Kidney epithelial cell (primary cell): ENCODE measurements around the gene GNL2. TPM values are rescaled to one million over a fixed set of nuclear protein-coding genes. Genes with fewer than 3 reads are reported as not detected.
"Not testable (repeated sequence)": the region's sequence is repeated elsewhere in the genome, so short reads cannot be mapped to it uniquely, and the experiment has no call there.

Source experiments
- DNase-seq: peaks from one replicate; pipeline ENCODE4 v3.0.0-alpha.2; 2010; ENCODE audit warnings: low read depth
- H3K27me3 ChIP-seq: 2 replicates; pipeline ENCODE4 v1.6.0; 2011; ENCODE audit warnings: low read length; ENCODE audit not compliant: control insufficient read depth, insufficient read depth
- H3K36me3 ChIP-seq: 2 replicates; pipeline ENCODE4 v1.5.1; 2011; ENCODE audit warnings: low read length; ENCODE audit not compliant: control insufficient read depth, insufficient read depth
- H3K4me3 ChIP-seq: 2 replicates; pipeline ENCODE4 v1.5.1; 2011; ENCODE audit warnings: low read depth, mild to moderate bottlenecking, control low read depth, low read length
- CTCF ChIP-seq: IDR thresholded peaks from 2 replicates; pipeline ENCODE4 v1.5.1; 2011; ENCODE audit warnings: mild to moderate bottlenecking, moderate library complexity, low read length, control low read depth, inconsistent platforms; ENCODE audit not compliant: insufficient read depth, poor library complexity, severe bottlenecking
- total RNA-seq: library from RNA; depleted of rRNA; stranded (reverse); fragments of >200 nt; gene quantifications from 2 replicates; pipeline ENCODE4 v1.2.3, GENCODE V29; 2015

The GNL2 gene
- total RNA-seq, 1 donor from 2014 or later, result 52.6 TPM

GRCh38 chr1:37533317-37534093 lies 62.2 kb downstream of the GNL2 start:
- Histone ChIP-seq H3K27me3 (no peaks in the 10 kb centered on the region), H3K4me3 (no peak overlapping the region), H3K36me3 (no peaks in the 10 kb centered on the region)
- no peak for TF ChIP-seq CTCF
- no peak for DNase-seq

DNA sequence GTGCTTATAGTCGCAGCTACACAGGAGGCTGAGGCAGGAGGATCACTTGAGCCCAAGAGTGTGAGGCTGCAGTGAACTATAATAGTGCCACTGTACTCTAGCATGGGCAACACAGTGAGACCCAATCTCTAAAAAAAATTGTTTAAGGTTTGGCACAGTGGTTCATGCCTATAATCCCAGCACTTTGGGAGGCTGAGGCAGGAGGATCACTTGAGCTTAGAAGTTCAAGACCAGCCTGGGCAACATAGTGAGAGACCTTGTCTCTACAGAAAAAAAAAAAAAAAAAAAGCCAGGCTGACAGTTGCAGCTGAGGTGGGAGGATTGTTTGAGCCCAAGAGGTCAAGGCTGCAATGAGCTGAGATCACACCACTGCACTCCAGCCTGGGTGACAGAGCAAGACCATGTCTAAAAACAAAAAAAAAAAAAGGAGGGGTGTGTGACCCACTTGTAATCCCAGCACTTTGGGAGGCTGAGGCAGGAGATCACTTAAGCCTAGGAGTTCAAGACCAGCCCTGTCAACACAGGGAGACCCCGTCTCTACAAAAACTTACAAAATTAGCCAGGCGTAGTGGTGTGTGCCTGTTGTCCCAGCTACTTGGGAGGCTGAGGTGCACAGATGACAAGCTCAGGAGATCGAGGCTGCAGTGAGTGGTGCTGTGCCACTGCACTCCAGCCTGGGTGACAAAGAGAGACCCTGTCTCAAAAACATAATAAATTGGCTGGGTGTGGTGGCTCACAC lies 63.1 kb downstream of the GNL2 start:
- H3K27me3 ChIP-seq, H3K36me3 ChIP-seq, H3K4me3 ChIP-seq, DNase-seq: not testable (repeated sequence)

- H3K27me3 ChIP-seq, result not testable (repeated sequence)
Observed at GRCh38 chr1:37529888-37530287, 65.8 kb downstream of the GNL2 start.

GRCh38 chr1:37519613-37520012 lies 76.1 kb downstream of the GNL2 start:
- Histone ChIP-seq H3K4me3 (no peak overlapping the region), H3K36me3 (no peaks in the 10 kb centered on the region), H3K27me3 (no peaks in the 10 kb centered on the region)
- no peak for DNase-seq
- TF ChIP-seq CTCF, result no peak

More at GRCh38 chr1:37529888-37530287, 65.8 kb downstream of the GNL2 start:
- H3K4me3 ChIP-seq, DNase-seq, H3K36me3 ChIP-seq: not testable (repeated sequence)

- DNase-seq, H3K4me3 ChIP-seq, H3K36me3 ChIP-seq, H3K27me3 ChIP-seq: not testable (repeated sequence)
Observed at GRCh38 chr1:37518929-37519328, 76.8 kb downstream of the GNL2 start.

- H3K36me3 ChIP-seq, DNase-seq, H3K4me3 ChIP-seq, H3K27me3 ChIP-seq: not testable (repeated sequence)
Observed at GRCh38 chr1:37518241-37518640, 77.5 kb downstream of the GNL2 start.

DNA sequence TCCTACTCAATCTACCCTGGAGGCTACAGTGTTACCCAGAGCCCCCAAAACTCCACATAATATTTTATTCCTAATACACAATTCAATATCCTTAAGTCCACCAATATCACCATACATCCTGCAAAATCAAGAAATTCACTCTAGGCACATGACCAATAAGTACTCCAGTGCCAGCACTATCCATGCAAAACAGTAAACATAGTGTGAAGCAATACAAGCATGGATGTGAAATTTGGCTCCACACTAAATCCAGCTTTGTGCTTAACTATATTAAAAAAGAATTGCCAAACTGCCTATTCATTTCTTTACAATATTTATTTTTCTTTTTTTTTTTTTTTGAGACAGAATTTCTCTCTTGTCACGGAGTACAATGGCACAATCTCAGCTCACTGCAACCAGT lies 78.2 kb downstream of the GNL2 start:
- Histone ChIP-seq H3K4me3 (no peak overlapping the region), H3K36me3 (peaks cover 2% of the 10 kb centered on the region), H3K27me3 (no peaks in the 10 kb centered on the region)
- TF ChIP-seq CTCF, result no peak
- DNase-seq, result no peak

Other genes with a start within 250 kb of the GNL2 start
- 34.2 and 38.3 TPM in 2 replicates for gene ZC3H12A, start 121.4 kb downstream of the GNL2 start, total RNA-seq
- 88.1 and 110 TPM in 2 replicates for gene MEAF6, start 81.2 kb downstream of the GNL2 start, total RNA-seq
- gene SNIP1, start 41.6 kb downstream of the GNL2 start, total RNA-seq, result 18.3 and 19.3 TPM in 2 replicates
- gene DNALI1, start 39.0 kb downstream of the GNL2 start, total RNA-seq, result 8.7 and 12.9 TPM in 2 replicates
- 0.08 and 0.14 TPM in 2 replicates for gene RSPO1, start 39.0 kb upstream of the GNL2 start, total RNA-seq
- gene CDCA8, start 96.6 kb upstream of the GNL2 start, total RNA-seq, result 3.1 and 4.0 TPM in 2 replicates
- 0.13 and 0.55 TPM in 2 replicates for gene EPHA10, start 169.2 kb upstream of the GNL2 start, total RNA-seq
- 6.4 and 8.7 TPM in 2 replicates for gene MANEAL, start 197.9 kb upstream of the GNL2 start, total RNA-seq
- gene C1orf122, start 211.9 kb upstream of the GNL2 start, total RNA-seq, result 112 and 118 TPM in 2 replicates
- gene YRDC, start 212.3 kb upstream of the GNL2 start, total RNA-seq, result 48.7 and 54.7 TPM in 2 replicates